GM12878 (cell line): ENCODE results near the gene PPP2R3C. TPM values are rescaled to one million over a fixed set of nuclear protein-coding genes. Genes with fewer than 3 reads are reported as not detected.
A peak's percentile ranks its signal among the peaks of the same experiment; 100 is the strongest.

Source experiments
- ATAC-seq: fragments of 200-7000 bp; cut with Tn5 transposase; 3 replicates; pipeline ENCODE4 v1.9.1; 2020; ENCODE audit warnings: mild to moderate bottlenecking, moderate library complexity
- BruUV-seq: library from RNA; stranded (reverse); fragments of 400-500 nt; replicated peaks from 2 replicates; lab custom pipeline; 2021; lab: Mats Ljungman, UMichigan
- CTCF ChIA-PET: fragments of 300-600 bp; sonication (Branson Sonifier 250); formaldehyde crosslinking; extraction: SDS; loops from one replicate; lab custom pipeline; 2021; ENCODE audit warnings: inconsistent platforms; lab: Yijun Ruan, JAX
- POLR2A ChIA-PET: fragments of 350-600 bp; formaldehyde crosslinking; extraction: SDS; loops from one replicate; lab custom pipeline; 2021; ENCODE audit warnings: inconsistent platforms; lab: Charles Lee
- RAD21 ChIA-PET: fragments of 300-600 bp; sonication (Branson Sonifier 250); formaldehyde crosslinking; loops from one replicate; lab custom pipeline; 2023; ENCODE audit warnings: antibody characterized with exemption; ENCODE audit not compliant: unreplicated experiment; lab: Charles Lee
- SMC1A ChIA-PET: fragments of 300-600 bp; sonication (Branson Sonifier 250); formaldehyde crosslinking; loops from one replicate; lab custom pipeline; 2023; ENCODE audit not compliant: unreplicated experiment, uncharacterized antibody; lab: Charles Lee
- DNase-seq: peaks from one replicate; pipeline ENCODE4 v3.0.0-alpha.2; 2011; ENCODE audit warnings: low read depth, low spot score
- FAIRE-seq: peaks from 3 replicates; lab custom pipeline; 2011; peaks lifted over from hg19 to GRCh38; lab: Jason Lieb, UNC
- H2AFZ ChIP-seq: 2 replicates; pipeline ENCODE4 v1.6.0; 2011; ENCODE audit warnings: low read depth, low read length, control low read depth; ENCODE audit not compliant: control insufficient read depth
- H3K27ac ChIP-seq: 2 replicates; pipeline ENCODE4 v1.5.1; 2011; ENCODE audit warnings: control low read depth; ENCODE audit not compliant: control insufficient read depth, insufficient read depth
- H3K27me3 ChIP-seq, 2 experiments: replicated peaks in 1 of 2; 2 replicates each; pipeline versions ENCODE4 v1.6.0 to v1.6.1; 2011; ENCODE audit warnings: low read length in 1 of 2; ENCODE audit not compliant: control insufficient read depth in 2 of 2, insufficient read depth in 2 of 2
- H3K36me3 ChIP-seq, 2 experiments: 2 replicates each; pipeline ENCODE4 v1.5.1; 2011; ENCODE audit warnings: low read length in 1 of 2; ENCODE audit not compliant: control insufficient read depth in 2 of 2, insufficient read depth in 2 of 2
- H3K4me1 ChIP-seq: 2 replicates; pipeline ENCODE4 v1.6.1; 2011; ENCODE audit warnings: mild to moderate bottlenecking, low read length, moderate library complexity, mixed read lengths; ENCODE audit not compliant: control insufficient read depth, insufficient read depth
- H3K4me2 ChIP-seq: 2 replicates; pipeline ENCODE4 v1.6.0; 2011; ENCODE audit warnings: control low read depth; ENCODE audit not compliant: control insufficient read depth, insufficient read depth
- H3K4me3 ChIP-seq: fragments of 200-600 bp; sonication (generic); 2 replicates; pipeline ENCODE4 v1.5.1; 2016
- H3K79me2 ChIP-seq: 2 replicates; pipeline ENCODE4 v1.6.0; 2011; ENCODE audit warnings: low read length; ENCODE audit not compliant: control insufficient read depth, insufficient read depth
- H3K9ac ChIP-seq: 2 replicates; pipeline ENCODE4 v1.8.0; 2011; ENCODE audit warnings: low read length, control low read depth, mixed read lengths; ENCODE audit not compliant: control insufficient read depth, insufficient read depth
- H3K9me3 ChIP-seq: replicated peaks from 3 replicates; pipeline ENCODE4 v1.5.1; 2011; ENCODE audit warnings: mild to moderate bottlenecking, low read length; ENCODE audit not compliant: control insufficient read depth, insufficient read depth
- H4K20me1 ChIP-seq: 2 replicates; pipeline ENCODE4 v1.6.0; 2011; ENCODE audit not compliant: control insufficient read depth, insufficient read depth
- BCLAF1 ChIP-seq: fragments of 450-650 bp; IDR thresholded peaks from 2 replicates; pipeline ENCODE4 v1.6.1; 2017; ENCODE audit warnings: antibody characterized with exemption, mild to moderate bottlenecking, moderate library complexity
- BMI1 ChIP-seq: fragments of 450-650 bp; IDR thresholded peaks from 2 replicates; pipeline ENCODE4 v1.6.1; 2016; ENCODE audit warnings: mild to moderate bottlenecking, moderate library complexity, borderline replicate concordance
- E4F1 ChIP-seq: fragments of 450-650 bp; IDR thresholded peaks from 2 replicates; pipeline ENCODE4 v1.6.1; 2018; ENCODE audit warnings: borderline replicate concordance, mild to moderate bottlenecking; ENCODE audit not compliant: partially characterized antibody
- IKZF1 ChIP-seq: fragments of 450-650 bp; conservative IDR thresholded peaks from 2 replicates; pipeline ENCODE4 v1.6.1; 2017; ENCODE audit warnings: antibody characterized with exemption, mild to moderate bottlenecking
- IKZF2 ChIP-seq, 2 experiments: fragments of 450-650 bp; IDR thresholded peaks; 2 replicates each; pipeline ENCODE4 v1.6.1; 2017; ENCODE audit warnings: mild to moderate bottlenecking in 2 of 2, moderate library complexity in 2 of 2
- MTA2 ChIP-seq: fragments of 450-650 bp; IDR thresholded peaks from 2 replicates; pipeline ENCODE4 v1.6.1; 2016; ENCODE audit warnings: low read depth, mild to moderate bottlenecking, moderate library complexity
- RELA ChIP-seq: fragments of 450-650 bp; IDR thresholded peaks from 2 replicates; pipeline ENCODE4 v1.8.0; 2014; ENCODE audit warnings: borderline replicate concordance; ENCODE audit not compliant: partially characterized antibody
- RELB ChIP-seq: fragments of 450-650 bp; IDR thresholded peaks from 2 replicates; pipeline ENCODE4 v1.6.1; 2017; ENCODE audit warnings: low read depth, mild to moderate bottlenecking, moderate library complexity
- SP1 ChIP-seq: IDR thresholded peaks from one replicate; pipeline ENCODE4 v1.6.1; 2011; ENCODE audit warnings: low read depth, low read length
- WGBS: methylation state at CpG from one replicate; pipeline ENCODE4 v1.1.6; 2016; ENCODE audit warnings: low lambda C conversion rate; ENCODE audit not compliant: insufficient replicate concordance, insufficient coverage; ENCODE audit errors: missing lambda C conversion rate; 5-methylcytosine and 5-hydroxymethylcytosine counted together
- in situ Hi-C: fragments of 300-500 bp; cut with MboI; formaldehyde crosslinking; loops from 9 replicates; pipeline ENCODE4 v1.14.3; 2018; ENCODE audit warnings: mixed read lengths
- intact Hi-C: fragments of 100-400 bp; cut with micrococcal nuclease; formaldehyde crosslinking; loops from one replicate; pipeline ENCODE4 v1.14.2; 2022; ENCODE audit not compliant: unreplicated experiment
- polyA plus RNA-seq, 11 experiments: library from polyadenylated mRNA; depleted of rRNA in 4 of 11; unstranded in 6 of 11; stranded (reverse) in 5 of 11; fragments of >200 nt; fragmentation: Nextera tagmentation in 4 of 11; fragmentation: Illumina TruSeq in 1 of 11; extraction: Ambion mirVana in 4 of 11; extraction: Trizol in 1 of 11; gene quantifications; 1 replicate in 1 of 11; 2 replicates in 10 of 11; pipeline versions ENCODE4 v1.2.1 to v1.2.3, GENCODE V29; 2011 to 2016; ENCODE audit warnings: inconsistent platforms in 2 of 11, missing spikeins in 2 of 11, low read depth in 1 of 11
- total RNA-seq, 4 experiments: library from RNA; depleted of rRNA in 3 of 4; stranded (reverse); fragments of >200 nt in 3 of 4; fragmentation: Illumina TruSeq in 1 of 4; extraction: Trizol in 1 of 4; gene quantifications; 2 replicates each; pipeline versions ENCODE4 v1.2.1 to v1.2.3, GENCODE V29; 2013 to 2021
- TF ChIP-seq, protein P1 (sequence below): fragments of 450-650 bp; IDR thresholded peaks from 2 replicates; pipeline ENCODE4 v1.6.1; 2016; ENCODE audit warnings: mild to moderate bottlenecking

Gene PPP2R3C
- total and polyA plus RNA-seq, 10 of the 15 experiments (the other 5 are each of a cell fraction or from before 2014, with no cell fraction given): 27.6 to 80.5 (median 42.9) TPM

DNA sequence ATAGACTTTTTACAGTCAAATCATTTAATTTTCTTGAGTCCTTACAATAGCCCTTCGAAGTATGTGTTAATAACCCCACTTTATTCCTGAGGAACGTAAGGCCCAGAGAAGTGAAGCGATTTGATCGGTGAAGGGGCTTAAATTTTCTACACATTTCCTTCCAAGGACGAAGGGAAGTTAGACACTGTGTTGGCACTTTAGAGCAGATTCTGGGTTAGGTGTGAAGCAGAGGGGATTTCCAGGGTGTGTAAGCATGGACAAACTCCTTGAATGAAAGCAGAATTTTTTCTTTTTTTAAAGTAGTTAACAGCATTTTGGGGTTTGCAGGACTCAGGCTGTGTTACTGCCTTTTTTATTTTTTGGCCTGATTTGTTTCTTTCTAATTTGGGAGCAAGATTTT is 39.4 kb upstream of the PPP2R3C start:
- Histone ChIP-seq H4K20me1 (no peaks in the 10 kb centered on the region), H3K4me1 (peaks cover 14% of the 10 kb centered on the region), H3K79me2 (peaks cover 3% of the 10 kb centered on the region), H3K9me3 (no peaks in the 10 kb centered on the region), H3K4me2 (no peak overlapping the region; the same call in 1 of the 2 replicates), H3K27me3 (no peaks in the 10 kb centered on the region), H3K27ac (peak overlapping the region; percentile 42; the same call in 1 of the 2 replicates), H3K4me3 (no peak overlapping the region), H3K9ac (no peak overlapping the region), H2AFZ (no peak overlapping the region), H3K36me3 (0 out of 4 replicates have a peak, but pooled peaks cover 1 to 10% of the 10 kb centered on the region in 2 experiments)
- in situ Hi-C loops (no loop called here), intact Hi-C loops (loop anchor here (5.0 kb wide), 1 partner anchor 131 kb away; the partner anchor contains the start of gene PSMA6)
- RAD21 ChIA-PET: interaction anchor here (1.4 to 3.0 kb wide), 6 partner anchors 18 to 256 kb away, joined by 4 to 10 read pairs (median 8); partner anchors contain the start of gene NFKBIA
- CTCF ChIA-PET: interaction anchor here (0.7 to 2.1 kb wide), 6 partner anchors 18 to 261 kb away, joined by 3 to 10 read pairs (median 6); no protein-coding TSS in a partner anchor
- POLR2A ChIA-PET: interaction anchor here (1.1 kb wide), 1 partner anchor 39 kb away, joined by 3 read pairs; the partner anchor contains the start of genes PPP2R3C and PRORP
- FAIRE-seq (no peak), DNase-seq (no peak), ATAC-seq (peak; percentile 86)
- WGBS: 89% methylated on average over 5 of the region's 5 CpGs
- SMC1A ChIA-PET: interaction anchor here (0.7 to 3.8 kb wide), 8 partner anchors 11 to 438 kb away, joined by 3 to 25 read pairs (median 3); no protein-coding TSS in a partner anchor
- no TSS peak for BruUV-seq
- no peak for TF ChIP-seq BMI1
- TF ChIP-seq RELB: peak; percentile 87
- TF ChIP-seq BCLAF1: no peak
- peak; percentile 51 to 54; a peak in 2 of 4 replicates for TF ChIP-seq IKZF2 (IDR thresholded peaks at IDR 0.05)
- peak; percentile 59; the same call in 1 of the 2 replicates for TF ChIP-seq MTA2
- TF ChIP-seq RELA: peak; percentile 86
- peak; percentile 43 for TF ChIP-seq IKZF1
- no peak for TF ChIP-seq SP1
- TF ChIP-seq, protein P1, sequence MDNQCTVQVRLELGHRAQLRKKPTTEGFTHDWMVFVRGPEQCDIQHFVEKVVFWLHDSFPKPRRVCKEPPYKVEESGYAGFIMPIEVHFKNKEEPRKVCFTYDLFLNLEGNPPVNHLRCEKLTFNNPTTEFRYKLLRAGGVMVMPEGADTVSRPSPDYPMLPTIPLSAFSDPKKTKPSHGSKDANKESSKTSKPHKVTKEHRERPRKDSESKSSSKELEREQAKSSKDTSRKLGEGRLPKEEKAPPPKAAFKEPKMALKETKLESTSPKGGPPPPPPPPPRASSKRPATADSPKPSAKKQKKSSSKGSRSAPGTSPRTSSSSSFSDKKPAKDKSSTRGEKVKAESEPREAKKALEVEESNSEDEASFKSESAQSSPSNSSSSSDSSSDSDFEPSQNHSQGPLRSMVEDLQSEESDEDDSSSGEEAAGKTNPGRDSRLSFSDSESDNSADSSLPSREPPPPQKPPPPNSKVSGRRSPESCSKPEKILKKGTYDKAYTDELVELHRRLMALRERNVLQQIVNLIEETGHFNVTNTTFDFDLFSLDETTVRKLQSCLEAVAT: 0 out of 2 replicates have a peak, but pooled peaks have one; percentile 22
- TF ChIP-seq E4F1: no peak
